ENCODE results near the gene USP44. TPM values are rescaled to one million over a fixed set of nuclear protein-coding genes. Genes with fewer than 3 reads are reported as not detected.

Gene USP44
- total RNA-seq, 4 donors from 2014 or later: 0.19 to 5.9 (median 0.50) TPM

DNA sequence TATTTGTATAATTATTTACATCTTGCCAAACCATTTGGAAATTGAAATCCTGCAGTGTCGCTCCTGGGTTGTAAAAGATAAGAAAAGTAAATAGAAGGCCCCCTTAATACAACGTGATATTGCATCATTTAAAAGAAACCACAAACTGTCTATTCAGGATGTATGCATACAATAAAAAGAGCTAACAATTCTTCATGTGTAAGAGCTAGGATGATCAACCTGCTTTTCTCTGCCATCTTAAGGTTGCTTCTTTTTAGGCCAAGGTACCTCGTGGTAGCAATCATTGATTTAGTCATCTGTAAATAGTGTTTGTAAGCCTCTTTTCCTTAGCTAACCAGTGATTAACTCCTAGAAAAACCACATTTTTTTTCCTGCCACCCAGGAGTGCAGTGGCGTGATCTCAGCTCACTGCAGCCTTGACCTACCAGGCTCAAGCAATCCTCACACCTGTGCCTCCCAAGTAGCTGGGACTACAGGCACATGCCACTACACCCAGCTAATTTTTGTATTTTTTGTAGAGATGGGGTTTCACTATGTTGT, 3.3 kb upstream of the USP44 start:
- 27 to 40% methylated on average over 4 of the region's 4 CpGs for WGBS, 2 donors
- Histone ChIP-seq H3K4me1 (no peaks in the 10 kb centered on the region), H3K27ac (no peak overlapping the region), H3K9me3 (peaks cover 0 to 2% (median 0%) of the 10 kb centered on the region in 3 donors), H3K27me3 (peaks cover 0 to 3% (median 0%) of the 10 kb centered on the region in 4 donors), H3K4me3 (no peak overlapping the region), H3K36me3 (no peaks in the 10 kb centered on the region)
- no peak for DNase-seq
- TF ChIP-seq, protein P1, sequence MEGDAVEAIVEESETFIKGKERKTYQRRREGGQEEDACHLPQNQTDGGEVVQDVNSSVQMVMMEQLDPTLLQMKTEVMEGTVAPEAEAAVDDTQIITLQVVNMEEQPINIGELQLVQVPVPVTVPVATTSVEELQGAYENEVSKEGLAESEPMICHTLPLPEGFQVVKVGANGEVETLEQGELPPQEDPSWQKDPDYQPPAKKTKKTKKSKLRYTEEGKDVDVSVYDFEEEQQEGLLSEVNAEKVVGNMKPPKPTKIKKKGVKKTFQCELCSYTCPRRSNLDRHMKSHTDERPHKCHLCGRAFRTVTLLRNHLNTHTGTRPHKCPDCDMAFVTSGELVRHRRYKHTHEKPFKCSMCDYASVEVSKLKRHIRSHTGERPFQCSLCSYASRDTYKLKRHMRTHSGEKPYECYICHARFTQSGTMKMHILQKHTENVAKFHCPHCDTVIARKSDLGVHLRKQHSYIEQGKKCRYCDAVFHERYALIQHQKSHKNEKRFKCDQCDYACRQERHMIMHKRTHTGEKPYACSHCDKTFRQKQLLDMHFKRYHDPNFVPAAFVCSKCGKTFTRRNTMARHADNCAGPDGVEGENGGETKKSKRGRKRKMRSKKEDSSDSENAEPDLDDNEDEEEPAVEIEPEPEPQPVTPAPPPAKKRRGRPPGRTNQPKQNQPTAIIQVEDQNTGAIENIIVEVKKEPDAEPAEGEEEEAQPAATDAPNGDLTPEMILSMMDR (IDR thresholded peaks at IDR 0.05): no peak
- no peak for TF ChIP-seq POLR2A (IDR thresholded peaks at IDR 0.05)
- intact Hi-C loops (cut with DNase I): no loop called here

DNA sequence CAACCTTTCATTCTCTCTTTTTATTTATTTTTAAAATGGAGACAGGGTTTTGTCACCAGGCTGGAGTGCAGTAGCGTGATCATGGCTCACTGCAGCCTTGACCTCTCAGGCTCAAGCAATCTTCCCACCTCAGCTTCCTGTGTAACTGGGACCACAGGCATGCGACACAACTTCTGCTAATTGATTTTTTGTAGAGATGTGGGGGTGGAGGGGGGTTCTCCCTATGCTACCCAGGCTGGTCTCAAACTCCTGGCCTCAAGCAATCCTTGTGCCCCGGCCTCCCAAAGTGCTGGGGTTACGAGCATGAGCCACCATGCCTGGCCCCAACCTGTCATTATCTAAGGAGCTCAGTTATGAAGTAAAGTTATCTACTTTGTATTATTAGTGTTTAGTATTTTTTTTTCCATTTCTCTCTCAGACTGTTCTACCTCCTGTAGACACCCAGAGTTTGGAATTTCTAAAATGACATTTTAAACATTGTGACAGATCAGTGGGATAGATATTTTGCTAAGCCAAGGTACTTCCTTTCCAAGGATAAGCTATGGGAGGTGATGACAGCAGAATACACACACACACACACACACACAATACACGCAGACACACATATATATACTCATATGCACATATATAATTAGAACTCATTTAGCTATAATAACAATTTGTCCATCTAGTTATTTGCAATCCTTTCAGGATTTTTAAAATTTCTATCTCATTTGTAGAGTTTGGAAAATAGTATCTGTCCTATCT, 2.1 kb upstream of the USP44 start:
- H3K27ac ChIP-seq: no peak overlapping the region
- no peaks in the 10 kb centered on the region for H3K36me3 ChIP-seq
- no peak overlapping the region for H3K4me3 ChIP-seq
- peaks cover 0 to 15% (median 2%) of the 10 kb centered on the region in 4 donors for H3K27me3 ChIP-seq
- no peak for TF ChIP-seq POLR2A (IDR thresholded peaks at IDR 0.05)
- TF ChIP-seq, protein P1 (IDR thresholded peaks at IDR 0.05): no peak
- WGBS, 2 donors: 75 to 92% methylated on average over 5 of the region's 5 CpGs
- peaks cover 0 to 9% (median 0%) of the 10 kb centered on the region in 3 donors for H3K4me1 ChIP-seq
- DNase-seq: no peak
- peaks cover 0 to 9% (median 3%) of the 10 kb centered on the region in 3 donors for H3K9me3 ChIP-seq
- intact Hi-C loops (cut with DNase I): no loop called here

DNA sequence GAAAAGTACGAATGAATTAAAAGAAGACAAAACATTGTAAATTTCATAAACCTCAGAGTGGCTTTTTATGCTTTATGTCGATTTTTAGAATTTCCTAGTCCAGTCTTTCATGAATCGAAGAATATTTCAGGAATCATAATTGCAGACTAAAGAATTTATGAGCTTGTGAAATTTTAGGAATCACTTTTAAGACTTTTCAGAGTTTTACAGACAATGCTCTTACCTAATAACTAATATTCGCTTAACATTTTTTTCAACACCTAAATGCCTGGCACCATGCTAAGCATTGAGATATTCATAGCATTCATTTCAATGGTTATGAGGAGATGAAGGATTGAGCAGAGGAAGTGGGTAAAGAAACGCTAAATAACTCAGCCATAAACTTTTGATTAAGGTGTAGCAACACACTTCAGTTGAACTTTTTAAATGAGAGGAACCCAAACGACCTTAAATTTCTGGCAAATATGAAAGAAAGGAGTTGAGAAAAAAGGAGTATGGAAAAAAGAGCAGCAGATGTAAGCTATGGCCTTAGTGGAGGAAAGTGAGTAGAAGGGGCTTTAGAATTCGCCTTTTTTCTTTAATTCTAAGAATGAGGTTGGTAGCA, 739 bp upstream of the USP44 start:
- Histone ChIP-seq H3K36me3 (no peaks in the 10 kb centered on the region), H3K27ac (no peak overlapping the region), H3K4me3 (no peak overlapping the region), H3K9me3 (peaks cover 0 to 9% (median 3%) of the 10 kb centered on the region in 3 donors), H3K4me1 (peaks cover 0 to 17% (median 0%) of the 10 kb centered on the region in 3 donors), H3K27me3 (peaks cover 0 to 26% (median 2%) of the 10 kb centered on the region in 4 donors)
- intact Hi-C loops (cut with DNase I): no loop called here
- DNase-seq: no peak
- WGBS, 2 donors: 60 to 64% methylated on average over 7 of the region's 7 CpGs
- TF ChIP-seq POLR2A (IDR thresholded peaks at IDR 0.05): no peak
- TF ChIP-seq, protein P1 (IDR thresholded peaks at IDR 0.05): no peak

DNA sequence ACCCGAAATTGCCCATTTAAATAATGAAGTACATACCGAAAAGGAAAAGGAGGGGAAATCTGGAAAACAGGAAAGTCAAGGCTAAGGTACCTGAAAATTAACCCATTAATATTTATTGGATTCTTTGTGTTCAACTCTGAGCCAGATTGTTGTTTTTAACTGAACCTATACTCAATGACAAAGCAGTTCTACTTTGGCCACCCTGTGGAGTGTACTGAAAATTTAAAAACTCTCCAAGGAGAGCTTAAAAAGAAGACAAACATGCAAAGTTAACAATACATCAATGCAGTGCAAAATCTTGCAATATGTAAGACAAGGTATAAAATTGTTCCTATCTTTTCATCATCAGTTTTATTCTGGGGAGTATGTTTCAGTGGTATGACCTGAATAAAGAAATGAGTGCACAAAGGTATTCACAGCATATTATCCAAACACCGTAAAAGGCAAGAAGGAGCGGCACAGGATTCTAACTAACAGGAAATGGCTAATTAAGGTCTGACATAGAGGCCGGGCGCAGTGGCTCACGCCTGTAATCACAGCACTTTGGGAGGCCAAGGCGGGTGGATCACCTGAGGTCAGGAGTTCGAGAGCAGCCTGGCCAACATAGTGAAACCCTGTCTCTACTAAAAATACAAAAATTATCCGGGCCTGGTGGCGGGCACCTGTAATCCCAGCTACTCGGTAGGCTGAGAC, 1.7 kb downstream of the USP44 start:
- Histone ChIP-seq H3K27me3 (peaks cover 0 to 26% (median 2%) of the 10 kb centered on the region in 4 donors), H3K4me1 (peaks cover 0 to 17% (median 0%) of the 10 kb centered on the region in 3 donors), H3K9me3 (peaks cover 0 to 9% (median 3%) of the 10 kb centered on the region in 3 donors), H3K27ac (no peak overlapping the region), H3K36me3 (no peaks in the 10 kb centered on the region), H3K4me3 (peak overlapping the region; percentile 53 to 82 (median 64))
- intact Hi-C loops (cut with DNase I): no loop called here
- no peak for DNase-seq
- WGBS, 2 donors: 80 to 87% methylated on average over 11 to 12 of the region's 12 CpGs
- TF ChIP-seq POLR2A (IDR thresholded peaks at IDR 0.05): no peak
- TF ChIP-seq, protein P1 (IDR thresholded peaks at IDR 0.05): no peak
